Measurements from ENCODE around the gene NQO1.

The NQO1 gene

GRCh38 chr16:69717066-69717465, 9.3 kb downstream of the NQO1 start:
- no peak for DNase-seq (ENCODE audit: low spot score)
- TF ChIP-seq CTCF (IDR thresholded peaks at IDR 0.05; ENCODE audit: extremely low read depth, insufficient read depth, missing control alignments), result no peak
- in situ Hi-C loops (cut with MboI; ENCODE audit: low pct_unique_long_range_greater_than_20kb, low sequenced_read_pairs, unreplicated experiment), result no loop called here

- DNase-seq (ENCODE audit: low spot score), result no peak
- in situ Hi-C loops (cut with MboI; ENCODE audit: low pct_unique_long_range_greater_than_20kb, low sequenced_read_pairs, unreplicated experiment), result no loop called here
- TF ChIP-seq CTCF (IDR thresholded peaks at IDR 0.05; ENCODE audit: extremely low read depth, insufficient read depth, missing control alignments), result no peak
Observed at GRCh38 chr16:69712914-69713581, 13.3 kb downstream of the NQO1 start.

- in situ Hi-C loops (cut with MboI; ENCODE audit: low pct_unique_long_range_greater_than_20kb, low sequenced_read_pairs, unreplicated experiment), result no loop called here
- no peak for TF ChIP-seq CTCF (IDR thresholded peaks at IDR 0.05; ENCODE audit: extremely low read depth, insufficient read depth, missing control alignments)
- no peak for DNase-seq (ENCODE audit: low spot score)
Observed at GRCh38 chr16:69712277-69712676, 14.1 kb downstream of the NQO1 start.

GRCh38 chr16:69711115-69711740, 15.1 kb downstream of the NQO1 start:
- DNase-seq (ENCODE audit: low spot score), result no peak
- no peak for TF ChIP-seq CTCF (IDR thresholded peaks at IDR 0.05; ENCODE audit: extremely low read depth, insufficient read depth, missing control alignments)
- in situ Hi-C loops (cut with MboI; ENCODE audit: low pct_unique_long_range_greater_than_20kb, low sequenced_read_pairs, unreplicated experiment), result no loop called here

- DNase-seq (ENCODE audit: low spot score), result peak; percentile 52
- TF ChIP-seq CTCF (IDR thresholded peaks at IDR 0.05; ENCODE audit: extremely low read depth, insufficient read depth, missing control alignments), result peak; percentile 63
- in situ Hi-C loops (cut with MboI; ENCODE audit: low pct_unique_long_range_greater_than_20kb, low sequenced_read_pairs, unreplicated experiment), result no loop called here
Observed at GRCh38 chr16:69709456-69710084, 16.8 kb downstream of the NQO1 start.

- no peak for DNase-seq (ENCODE audit: low spot score)
- no peak for TF ChIP-seq CTCF (IDR thresholded peaks at IDR 0.05; ENCODE audit: extremely low read depth, insufficient read depth, missing control alignments)
- in situ Hi-C loops (cut with MboI; ENCODE audit: low pct_unique_long_range_greater_than_20kb, low sequenced_read_pairs, unreplicated experiment), result no loop called here
Observed at GRCh38 chr16:69707920-69708683, 18.3 kb downstream of the NQO1 start.

Data from GM13977 (cell line).